HCT116 (cell line): Measurements from ENCODE around the gene CRLF1. TPM values are rescaled to one million over a fixed set of nuclear protein-coding genes. Genes with fewer than 3 reads are reported as not detected.

Experiments used
- ATAC-seq: fragments of 200-7000 bp; cut with Tn5 transposase; 2 replicates; pipeline ENCODE4 v1.9.1; 2020; ENCODE audit warnings: mild to moderate bottlenecking, moderate library complexity
- BruUV-seq: library from RNA; stranded (reverse); fragments of 400-500 nt; replicated peaks from 2 replicates; lab custom pipeline; 2021; lab: Mats Ljungman, UMichigan
- CTCF ChIA-PET: fragments of 300-600 bp; sonication (Branson Sonifier 250); formaldehyde crosslinking; loops from one replicate; lab custom pipeline; 2021; ENCODE audit warnings: antibody characterized with exemption; lab: Charles Lee
- POLR2A ChIA-PET: fragments of 300-600, 350-600 bp; sonication (Branson Sonifier 250); formaldehyde crosslinking; loops from one replicate; lab custom pipeline; 2021; ENCODE audit warnings: antibody characterized with exemption; lab: Charles Lee
- RAD21 ChIA-PET, 2 experiments: fragments of 300-600 bp; sonication (Branson Sonifier 250); formaldehyde crosslinking; loops; one replicate each; lab custom pipeline; 2023; ENCODE audit warnings: low total read pairs in 2 of 2; ENCODE audit not compliant: uncharacterized antibody in 2 of 2, unreplicated experiment in 2 of 2, low non-redundant PET in 1 of 2; lab: Charles Lee
- DNase-seq: peaks from one replicate; pipeline ENCODE4 v3.0.0-alpha.2; 2010; ENCODE audit warnings: low read depth, low spot score
- H2AFZ ChIP-seq: fragments of 200-600 bp; shearing (Covaris generic), sonication (generic); 2 replicates; pipeline ENCODE4 v1.6.1; 2017; ENCODE audit warnings: low read depth, mixed run types, mixed read lengths, antibody characterized with exemption, low read length; ENCODE audit not compliant: poor library complexity, severe bottlenecking
- H3K27ac ChIP-seq: 2 replicates; pipeline ENCODE4 v1.5.1; 2012; ENCODE audit warnings: low read depth, low read length
- H3K27me3 ChIP-seq: fragments of 200-600 bp; sonication (generic); 2 replicates; pipeline ENCODE4 v1.6.1; 2016; ENCODE audit warnings: mixed run types, low read length, mixed read lengths; ENCODE audit not compliant: insufficient read depth
- H3K36me3 ChIP-seq, 2 experiments: fragments of 200-500 bp in 1 of 2; fragments of 200-600 bp in 1 of 2; sonication (Bioruptor generic) in 1 of 2; sonication (generic) in 1 of 2; 2 replicates each; pipeline versions ENCODE4 v1.5.1 to v1.6.1; 2014 to 2016; ENCODE audit warnings: low read length in 2 of 2, inconsistent platforms in 1 of 2, mixed read lengths in 1 of 2, mixed run types in 1 of 2; ENCODE audit not compliant: insufficient read depth in 2 of 2, control insufficient read depth in 1 of 2
- H3K4me1 ChIP-seq, 2 experiments: fragments of 200-600 bp in 1 of 2; sonication (generic) in 1 of 2; 2 replicates each; pipeline versions ENCODE4 v1.5.1 to v1.6.1; 2012 to 2017; ENCODE audit warnings: low read length in 2 of 2, inconsistent platforms in 1 of 2, mild to moderate bottlenecking in 1 of 2, mixed read lengths in 1 of 2, mixed run types in 1 of 2, moderate library complexity in 1 of 2; ENCODE audit not compliant: insufficient read depth in 2 of 2, control insufficient read depth in 1 of 2
- H3K4me2 ChIP-seq: fragments of 200-600 bp; sonication (generic); 2 replicates; pipeline ENCODE4 v1.6.1; 2017; ENCODE audit warnings: mixed run types, low read length, mixed read lengths
- H3K4me3 ChIP-seq, 2 experiments: fragments of 200-600 bp in 1 of 2; sonication (generic) in 1 of 2; replicated peaks in 1 of 2; 2 replicates each; pipeline ENCODE4 v1.5.1; 2011 to 2016; ENCODE audit warnings: low read length in 2 of 2, control low read depth in 1 of 2, low read depth in 1 of 2, mild to moderate bottlenecking in 1 of 2, mixed read lengths in 1 of 2, mixed run types in 1 of 2
- H3K79me2 ChIP-seq: fragments of 200-600 bp; sonication (generic); 2 replicates; pipeline ENCODE4 v1.6.1; 2017; ENCODE audit warnings: mild to moderate bottlenecking, mixed run types, low read length, moderate library complexity, mixed read lengths; ENCODE audit not compliant: insufficient read depth
- H3K9ac ChIP-seq: fragments of 200-600 bp; sonication (generic); 2 replicates; pipeline ENCODE4 v1.6.1; 2016; ENCODE audit warnings: low read length, mixed read lengths
- H3K9me2 ChIP-seq: fragments of 200-600 bp; sonication (generic), shearing (Covaris generic); 2 replicates; pipeline ENCODE4 v1.6.1; 2017; ENCODE audit warnings: mixed run types, mild to moderate bottlenecking, moderate library complexity; ENCODE audit not compliant: insufficient read depth
- H3K9me3 ChIP-seq, 2 experiments: fragments of 200-500 bp in 1 of 2; fragments of 200-600 bp in 1 of 2; sonication (Bioruptor generic) in 1 of 2; sonication (generic) in 1 of 2; 2 replicates each; pipeline ENCODE4 v1.6.1; 2014 to 2017; ENCODE audit warnings: low read length in 2 of 2, mixed read lengths in 2 of 2, inconsistent platforms in 1 of 2, low read depth in 1 of 2, mild to moderate bottlenecking in 1 of 2, mixed run types in 1 of 2, moderate library complexity in 1 of 2; ENCODE audit not compliant: control insufficient read depth in 1 of 2, insufficient read depth in 1 of 2
- H4K20me1 ChIP-seq: fragments of 200-600 bp; sonication (generic), shearing (Covaris generic); 2 replicates; pipeline ENCODE4 v1.6.1; 2017; ENCODE audit warnings: mixed run types, mild to moderate bottlenecking, moderate library complexity; ENCODE audit not compliant: insufficient read depth
- CEBPB ChIP-seq: IDR thresholded peaks from 2 replicates; pipeline ENCODE4 v1.6.1; 2012; ENCODE audit warnings: low read depth
- EGR1 ChIP-seq: IDR thresholded peaks from 2 replicates; pipeline ENCODE4 v1.6.1; 2012; ENCODE audit warnings: low read depth
- ELF1 ChIP-seq: IDR thresholded peaks from 2 replicates; pipeline ENCODE4 v1.6.1; 2012; ENCODE audit warnings: low read depth, borderline replicate concordance
- EZH2 ChIP-seq: fragments of 200-600 bp; sonication (generic); IDR thresholded peaks from 2 replicates; pipeline ENCODE4 v1.6.1; 2017; ENCODE audit warnings: antibody characterized with exemption, mixed run types
- REST ChIP-seq: IDR thresholded peaks from 2 replicates; pipeline ENCODE4 v1.6.1; 2012; ENCODE audit warnings: low read depth
- SRF ChIP-seq: IDR thresholded peaks from 2 replicates; pipeline ENCODE4 v1.6.1; 2012; ENCODE audit warnings: low read depth
- YY1 ChIP-seq: IDR thresholded peaks from 2 replicates; pipeline ENCODE4 v1.6.1; 2011; ENCODE audit warnings: low read length, low read depth, moderate library complexity, mild to moderate bottlenecking; ENCODE audit not compliant: insufficient replicate concordance; ENCODE audit errors: extremely low read depth
- intact Hi-C: fragments of 100-400 bp; cut with micrococcal nuclease; formaldehyde crosslinking; loops from 2 replicates; pipeline ENCODE4 v1.10.0; 2022
- total RNA-seq: library from RNA; stranded (reverse); gene quantifications from one replicate; pipeline ENCODE4 v1.2.1, GENCODE V29; 2021; ENCODE audit not compliant: unreplicated experiment
- TF ChIP-seq, protein P1 (sequence below): IDR thresholded peaks from 2 replicates; pipeline ENCODE4 v1.6.1; 2012
- TF ChIP-seq, protein P2 (sequence below): IDR thresholded peaks from 2 replicates; pipeline ENCODE4 v1.6.1; 2011; ENCODE audit warnings: mild to moderate bottlenecking, low read length, moderate library complexity; ENCODE audit not compliant: insufficient replicate concordance; ENCODE audit errors: extremely low read depth
- TF ChIP-seq, protein P3 (sequence below): IDR thresholded peaks from 2 replicates; pipeline ENCODE4 v1.6.1; 2012

The CRLF1 gene
- total RNA-seq, 1 experiment from 2014 or later: 43.0 TPM

- H3K9ac ChIP-seq: no peak overlapping the region
- POLR2A ChIA-PET: no interaction called here
Observed at GRCh38 chr19:18617562-18617961, 11.0 kb upstream of the CRLF1 start.

DNA sequence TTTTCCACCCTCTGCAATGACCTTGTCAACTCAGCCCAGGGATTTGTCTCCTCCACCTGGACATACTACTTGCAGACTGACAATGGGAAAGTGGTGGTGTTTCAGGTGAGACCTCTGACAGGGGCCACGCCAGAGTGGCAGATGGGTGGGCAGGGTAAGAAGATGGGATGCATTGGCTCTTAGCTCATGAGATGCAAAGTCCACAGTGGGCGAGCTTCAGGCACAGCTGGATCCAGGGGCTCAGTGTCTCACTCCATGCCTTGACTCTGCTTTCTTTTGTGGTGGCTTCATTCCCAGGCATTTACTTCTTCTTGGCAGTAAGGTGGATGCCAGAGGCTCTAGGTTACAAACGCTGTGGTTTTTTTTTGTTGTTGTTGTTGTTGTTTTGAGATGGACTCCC lies 9.4 kb upstream of the CRLF1 start:
- ATAC-seq: no peak
- H3K27ac ChIP-seq: no peak overlapping the region
- H3K4me2 ChIP-seq: no peak overlapping the region
- H3K4me1 ChIP-seq: peaks cover 1 to 22% of the 10 kb centered on the region in 2 experiments; a peak in 3 of 4 replicates
- CTCF ChIA-PET: no interaction called here
- no peak overlapping the region for H2AFZ ChIP-seq
- TF ChIP-seq YY1 (no peak), EGR1 (no peak), SRF (no peak), ELF1 (no peak), EZH2 (no peak), REST (no peak), CEBPB (no peak)
- TF ChIP-seq, protein P1, sequence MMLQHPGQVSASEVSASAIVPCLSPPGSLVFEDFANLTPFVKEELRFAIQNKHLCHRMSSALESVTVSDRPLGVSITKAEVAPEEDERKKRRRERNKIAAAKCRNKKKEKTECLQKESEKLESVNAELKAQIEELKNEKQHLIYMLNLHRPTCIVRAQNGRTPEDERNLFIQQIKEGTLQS: no peak
- no peaks in the 10 kb centered on the region for H3K9me2 ChIP-seq
- H3K36me3 ChIP-seq: no peaks in the 10 kb centered on the region
- H3K79me2 ChIP-seq: no peaks in the 10 kb centered on the region
- no peaks in the 10 kb centered on the region for H4K20me1 ChIP-seq
- DNase-seq: no peak
- RAD21 ChIA-PET: no interaction called here
- no TSS peak for BruUV-seq
- no peak overlapping the region for H3K9ac ChIP-seq
- H3K27me3 ChIP-seq: peaks cover 18% of the 10 kb centered on the region; the same call in 1 of the 2 replicates
- no peaks in the 10 kb centered on the region for H3K9me3 ChIP-seq
- H3K4me3 ChIP-seq: no peak overlapping the region
- intact Hi-C loops: no loop called here
- POLR2A ChIA-PET: no interaction called here

More at GRCh38 chr19:18617562-18617961, 11.0 kb upstream of the CRLF1 start:
- H2AFZ ChIP-seq: no peak overlapping the region
- TF ChIP-seq, protein P2, sequence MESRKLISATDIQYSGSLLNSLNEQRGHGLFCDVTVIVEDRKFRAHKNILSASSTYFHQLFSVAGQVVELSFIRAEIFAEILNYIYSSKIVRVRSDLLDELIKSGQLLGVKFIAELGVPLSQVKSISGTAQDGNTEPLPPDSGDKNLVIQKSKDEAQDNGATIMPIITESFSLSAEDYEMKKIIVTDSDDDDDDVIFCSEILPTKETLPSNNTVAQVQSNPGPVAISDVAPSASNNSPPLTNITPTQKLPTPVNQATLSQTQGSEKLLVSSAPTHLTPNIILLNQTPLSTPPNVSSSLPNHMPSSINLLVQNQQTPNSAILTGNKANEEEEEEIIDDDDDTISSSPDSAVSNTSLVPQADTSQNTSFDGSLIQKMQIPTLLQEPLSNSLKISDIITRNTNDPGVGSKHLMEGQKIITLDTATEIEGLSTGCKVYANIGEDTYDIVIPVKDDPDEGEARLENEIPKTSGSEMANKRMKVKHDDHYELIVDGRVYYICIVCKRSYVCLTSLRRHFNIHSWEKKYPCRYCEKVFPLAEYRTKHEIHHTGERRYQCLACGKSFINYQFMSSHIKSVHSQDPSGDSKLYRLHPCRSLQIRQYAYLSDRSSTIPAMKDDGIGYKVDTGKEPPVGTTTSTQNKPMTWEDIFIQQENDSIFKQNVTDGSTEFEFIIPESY: no peak
- TF ChIP-seq, protein P3, sequence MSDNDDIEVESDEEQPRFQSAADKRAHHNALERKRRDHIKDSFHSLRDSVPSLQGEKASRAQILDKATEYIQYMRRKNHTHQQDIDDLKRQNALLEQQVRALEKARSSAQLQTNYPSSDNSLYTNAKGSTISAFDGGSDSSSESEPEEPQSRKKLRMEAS: no peak
- no peak for TF ChIP-seq EZH2
- no peak overlapping the region for H3K27ac ChIP-seq
- DNase-seq: no peak
- H3K4me1 ChIP-seq: peaks cover 0 to 12% of the 10 kb centered on the region in 2 experiments; a peak in 3 of 4 replicates
- ChIA-PET CTCF (no interaction called here), RAD21 (no interaction called here)
- no peak overlapping the region for H3K4me3 ChIP-seq
- ATAC-seq: no peak
- no peaks in the 10 kb centered on the region for H3K9me2 ChIP-seq
- no TSS peak for BruUV-seq
- H3K36me3 ChIP-seq: no peaks in the 10 kb centered on the region
- no peaks in the 10 kb centered on the region for H3K79me2 ChIP-seq
- peaks cover 7% of the 10 kb centered on the region; the same call in 1 of the 2 replicates for H3K27me3 ChIP-seq
- H4K20me1 ChIP-seq: no peaks in the 10 kb centered on the region
- intact Hi-C loops: no loop called here
- H3K9me3 ChIP-seq: no peaks in the 10 kb centered on the region
- no peak overlapping the region for H3K4me2 ChIP-seq
